HG03060 (cell line): ENCODE results near the gene HRK.

Source experiments
- ATAC-seq: cut with Tn5 transposase; IDR thresholded peaks from one replicate; pipeline ENCODE4 v1.9.1; 2021; ENCODE audit warnings: low read depth, moderate number of reproducible peaks; ENCODE audit not compliant: unreplicated experiment

Gene HRK

GRCh38 chr12:116901612-116902011, 20.4 kb upstream of the HRK start:
- ATAC-seq = no peak

- ATAC-seq = no peak
Observed at GRCh38 chr12:116898669-116899068, 17.4 kb upstream of the HRK start.

GRCh38 chr12:116897476-116897875, 16.2 kb upstream of the HRK start:
- ATAC-seq = no peak

- no peak for ATAC-seq
Observed at GRCh38 chr12:116896411-116896924, 15.2 kb upstream of the HRK start.

GRCh38 chr12:116894913-116895312, 13.7 kb upstream of the HRK start:
- ATAC-seq = no peak

GRCh38 chr12:116892349-116893140, 11.3 kb upstream of the HRK start:
- no peak for ATAC-seq

GRCh38 chr12:116891019-116891418, 9.8 kb upstream of the HRK start:
- no peak for ATAC-seq

GRCh38 chr12:116890330-116890729, 9.1 kb upstream of the HRK start:
- no peak for ATAC-seq

- no peak for ATAC-seq
Observed at GRCh38 chr12:116887897-116888296, 6.7 kb upstream of the HRK start.

GRCh38 chr12:116887244-116887643, 6.0 kb upstream of the HRK start:
- ATAC-seq = no peak

- no peak for ATAC-seq
Observed at GRCh38 chr12:116885491-116885890, 4.2 kb upstream of the HRK start.

GRCh38 chr12:116884871-116885270, 3.6 kb upstream of the HRK start:
- ATAC-seq = no peak

GRCh38 chr12:116882742-116883141, 1.5 kb upstream of the HRK start:
- no peak for ATAC-seq

- no peak for ATAC-seq
Observed at GRCh38 chr12:116881877-116882507, 751 bp upstream of the HRK start.

- no peak for ATAC-seq
Observed at GRCh38 chr12:116880817-116881324, 370 bp downstream of the HRK start.

- no peak for ATAC-seq
Observed at GRCh38 chr12:116880213-116880816, 926 bp downstream of the HRK start.

- no peak for ATAC-seq
Observed at GRCh38 chr12:116879509-116880212, 1.6 kb downstream of the HRK start.

GRCh38 chr12:116878567-116879508, 2.4 kb downstream of the HRK start:
- ATAC-seq = no peak

GRCh38 chr12:116876151-116876869, 4.9 kb downstream of the HRK start:
- no peak for ATAC-seq
